Activated naive CD4-positive, alpha-beta T cell treated with anti-CD3 and anti-CD28 coated beads, Interleukin-2, amount 50 U/mL, for 24 hours (primary cell): Measurements from ENCODE around the gene KCTD15.

Experiments used
- H3K27ac Mint-ChIP-seq: one replicate; pipeline ENCODE4 v1.8.0; 2021; ENCODE audit warnings: mild to moderate bottlenecking, mixed read lengths
- H3K27me3 Mint-ChIP-seq: one replicate; pipeline ENCODE4 v1.8.0; 2021; ENCODE audit warnings: mixed read lengths
- H3K36me3 Mint-ChIP-seq: one replicate; pipeline ENCODE4 v1.8.0; 2021; ENCODE audit warnings: mixed read lengths
- H3K4me1 Mint-ChIP-seq: one replicate; pipeline ENCODE4 v1.8.0; 2021; ENCODE audit warnings: mixed read lengths
- H3K4me3 Mint-ChIP-seq: one replicate; pipeline ENCODE4 v1.8.0; 2021; ENCODE audit warnings: mild to moderate bottlenecking, mixed read lengths
- H3K9me3 Mint-ChIP-seq: one replicate; pipeline ENCODE4 v1.8.0; 2021; ENCODE audit warnings: mixed read lengths

KCTD15 gene

DNA sequence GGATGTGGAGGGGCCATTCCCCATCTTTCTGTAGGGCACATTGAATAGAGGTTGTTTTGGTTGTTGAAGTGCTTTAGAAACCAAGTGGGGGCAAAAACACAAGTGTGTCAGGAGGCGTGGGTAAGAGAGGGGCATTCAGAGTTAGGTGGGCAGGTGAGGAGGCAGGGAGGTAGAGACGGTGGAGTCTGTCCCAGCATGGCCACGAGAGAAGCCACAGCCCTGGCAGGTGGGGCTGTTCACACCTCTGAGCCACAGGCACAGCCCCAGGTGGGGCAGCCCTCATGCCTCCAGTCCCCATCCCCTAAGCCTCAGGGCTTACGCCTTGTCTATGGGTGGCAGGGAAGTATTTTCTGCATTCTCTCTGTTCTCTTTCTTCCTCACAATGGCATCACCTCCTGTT is 43.7 kb downstream of the KCTD15 start:
- H3K36me3 Mint-ChIP-seq, result no peaks in the 10 kb centered on the region
- no peaks in the 10 kb centered on the region for H3K4me1 Mint-ChIP-seq
- no peak overlapping the region for H3K4me3 Mint-ChIP-seq
- H3K27ac Mint-ChIP-seq, result peak overlapping the region; percentile 64
- H3K27me3 Mint-ChIP-seq, result peaks cover 22% of the 10 kb centered on the region
- H3K9me3 Mint-ChIP-seq, result peaks cover 4% of the 10 kb centered on the region

DNA sequence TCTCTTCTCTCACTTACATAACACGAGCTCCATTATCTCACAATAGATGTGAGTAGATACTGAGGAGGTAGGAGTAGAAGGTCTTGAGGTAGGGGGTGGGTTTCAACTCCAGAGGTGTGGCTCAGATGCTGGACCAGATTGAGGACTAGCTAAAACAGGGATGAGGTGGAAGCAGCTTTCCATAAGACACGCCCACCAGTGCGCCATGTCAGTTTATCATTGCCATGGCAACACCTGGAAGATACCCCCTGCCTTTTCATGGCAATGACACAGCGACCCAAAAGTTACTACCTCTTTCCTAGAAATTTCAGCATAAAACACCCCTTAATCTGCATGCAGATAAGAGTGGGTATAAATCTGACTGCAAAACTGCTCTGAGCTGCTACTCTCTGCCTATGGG is 44.1 kb downstream of the KCTD15 start:
- Mint-ChIP-seq H3K4me3 (no peak overlapping the region), H3K4me1 (no peaks in the 10 kb centered on the region), H3K9me3 (peaks cover 4% of the 10 kb centered on the region), H3K27ac (peak overlapping the region; percentile 64), H3K27me3 (peaks cover 24% of the 10 kb centered on the region), H3K36me3 (no peaks in the 10 kb centered on the region)

DNA sequence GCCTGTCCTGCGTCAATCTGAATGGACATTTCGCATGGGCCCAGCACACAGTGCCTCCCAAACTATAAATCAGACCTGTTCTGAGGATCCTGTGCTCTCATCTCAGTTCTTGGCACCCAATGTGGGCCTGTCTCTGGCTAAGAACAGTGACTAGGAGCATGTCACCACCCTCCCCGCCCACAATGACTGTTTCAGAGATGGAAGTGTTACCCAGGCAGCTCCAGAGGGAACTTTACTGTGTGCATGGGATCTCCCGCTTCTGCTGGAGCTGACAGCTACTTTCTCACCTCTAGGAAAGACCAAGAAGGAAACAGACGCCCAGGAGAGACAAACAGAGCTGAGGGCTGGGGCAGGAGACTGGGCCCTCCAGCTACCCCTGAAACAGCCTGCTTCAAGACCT is 45.0 kb downstream of the KCTD15 start:
- Mint-ChIP-seq H3K4me1 (no peaks in the 10 kb centered on the region), H3K27me3 (peaks cover 24% of the 10 kb centered on the region), H3K27ac (no peak overlapping the region), H3K9me3 (peaks cover 4% of the 10 kb centered on the region), H3K36me3 (peaks cover 1% of the 10 kb centered on the region), H3K4me3 (no peak overlapping the region)

DNA sequence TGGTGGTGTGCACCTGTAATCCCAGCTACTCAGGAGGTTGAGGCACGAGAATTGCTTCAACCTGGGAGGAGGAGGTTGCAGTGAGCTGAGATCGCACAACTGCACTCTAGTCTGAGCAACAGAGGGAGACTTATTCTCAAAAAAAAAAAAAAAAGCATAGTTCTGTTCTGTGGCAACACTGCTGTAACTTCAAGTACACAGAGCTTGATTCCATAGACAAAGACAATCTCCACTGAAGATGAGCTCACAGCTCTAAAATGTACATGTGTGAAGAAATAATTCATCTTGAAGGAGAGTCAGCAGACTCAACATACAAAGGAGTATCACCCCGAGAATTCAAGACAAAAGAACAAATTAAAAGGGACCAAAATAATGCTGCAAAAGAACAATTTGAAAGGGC is 47.8 kb downstream of the KCTD15 start:
- Mint-ChIP-seq H3K9me3 (peaks cover 4% of the 10 kb centered on the region), H3K27me3 (peaks cover 23% of the 10 kb centered on the region), H3K36me3 (peaks cover 1% of the 10 kb centered on the region)

DNA sequence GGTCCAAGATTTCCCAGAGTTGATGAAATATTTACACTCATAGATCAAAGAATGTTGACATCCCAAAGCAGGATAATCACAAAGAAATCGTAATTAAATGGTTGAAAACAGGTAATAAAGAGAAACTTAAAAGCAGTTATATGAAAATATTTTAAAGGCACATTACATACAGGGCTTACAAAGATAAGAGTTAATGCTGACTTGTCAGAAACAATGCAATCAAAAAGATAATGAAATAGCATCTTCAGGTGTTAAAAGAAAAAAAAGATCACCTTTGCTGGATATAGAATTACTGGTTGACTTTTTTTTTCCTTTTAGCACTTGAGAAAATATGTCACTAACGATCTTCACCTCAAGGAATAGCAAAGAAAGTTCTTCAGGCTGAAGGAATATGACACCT is 48.8 kb downstream of the KCTD15 start:
- Mint-ChIP-seq H3K27me3 (peaks cover 23% of the 10 kb centered on the region), H3K27ac (no peak overlapping the region), H3K9me3 (peaks cover 9% of the 10 kb centered on the region)

More for the DNA sequence above, 47.8 kb downstream of the KCTD15 start:
- H3K4me3 Mint-ChIP-seq, result no peak overlapping the region
- H3K4me1 Mint-ChIP-seq, result no peaks in the 10 kb centered on the region
- no peak overlapping the region for H3K27ac Mint-ChIP-seq

DNA sequence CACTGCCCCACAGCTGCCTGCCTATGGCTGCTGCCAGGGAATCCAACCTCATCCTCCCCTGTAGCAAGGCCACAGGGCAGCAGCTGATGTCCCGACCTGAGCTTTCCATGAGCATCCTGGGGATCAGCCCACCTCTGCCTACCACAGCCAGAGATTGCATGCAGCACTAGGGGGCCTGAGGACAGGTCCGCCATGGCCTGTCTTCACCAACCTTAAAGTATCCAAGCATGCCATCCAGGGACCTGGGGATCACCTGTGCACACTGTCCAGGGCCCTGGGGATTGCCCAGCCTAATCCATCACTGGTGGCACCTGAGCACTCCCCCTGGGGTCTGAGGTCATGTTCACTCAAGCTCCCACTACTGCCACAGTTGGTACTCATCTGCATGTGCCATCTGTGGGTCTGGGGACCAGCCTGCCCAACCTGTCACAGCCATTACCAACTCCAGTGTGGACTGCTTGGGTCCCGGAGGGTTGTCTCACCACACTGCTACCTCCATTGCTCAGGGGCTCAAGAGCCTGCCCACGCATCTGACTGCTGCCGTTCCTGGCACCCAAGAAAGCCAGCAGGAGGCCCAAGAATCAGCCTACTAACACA is 53.0 kb downstream of the KCTD15 start:
- Mint-ChIP-seq H3K4me3 (no peak overlapping the region), H3K27me3 (peaks cover 17% of the 10 kb centered on the region), H3K4me1 (no peaks in the 10 kb centered on the region), H3K36me3 (peaks cover 6% of the 10 kb centered on the region), H3K9me3 (peaks cover 7% of the 10 kb centered on the region), H3K27ac (no peak overlapping the region)

More for the DNA sequence above, 48.8 kb downstream of the KCTD15 start:
- Mint-ChIP-seq H3K4me1 (no peaks in the 10 kb centered on the region), H3K36me3 (peaks cover 4% of the 10 kb centered on the region), H3K4me3 (no peak overlapping the region)

DNA sequence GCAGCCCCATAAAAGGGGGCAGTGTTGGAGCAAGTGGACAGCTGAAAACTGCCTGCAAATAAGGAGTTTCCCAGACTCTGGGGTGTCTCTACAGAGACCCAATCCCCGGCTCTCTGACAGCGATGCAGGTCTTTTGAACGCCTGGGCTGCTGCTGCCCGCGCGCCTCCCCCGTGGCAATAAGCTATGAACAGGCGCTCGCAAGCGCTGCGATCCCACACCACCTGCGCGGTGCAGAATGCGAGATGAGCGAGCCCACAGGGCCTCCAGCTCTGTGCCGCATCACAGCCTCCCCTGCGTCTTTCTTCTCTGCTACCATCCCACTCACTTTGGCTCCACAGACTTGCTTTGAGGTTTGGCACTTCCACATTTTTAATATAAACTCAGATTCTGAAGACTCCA is 62.3 kb downstream of the KCTD15 start:
- no peaks in the 10 kb centered on the region for H3K36me3 Mint-ChIP-seq
- no peaks in the 10 kb centered on the region for H3K27me3 Mint-ChIP-seq
- H3K4me1 Mint-ChIP-seq, result no peaks in the 10 kb centered on the region
- no peaks in the 10 kb centered on the region for H3K9me3 Mint-ChIP-seq
- no peak overlapping the region for H3K27ac Mint-ChIP-seq
- no peak overlapping the region for H3K4me3 Mint-ChIP-seq

DNA sequence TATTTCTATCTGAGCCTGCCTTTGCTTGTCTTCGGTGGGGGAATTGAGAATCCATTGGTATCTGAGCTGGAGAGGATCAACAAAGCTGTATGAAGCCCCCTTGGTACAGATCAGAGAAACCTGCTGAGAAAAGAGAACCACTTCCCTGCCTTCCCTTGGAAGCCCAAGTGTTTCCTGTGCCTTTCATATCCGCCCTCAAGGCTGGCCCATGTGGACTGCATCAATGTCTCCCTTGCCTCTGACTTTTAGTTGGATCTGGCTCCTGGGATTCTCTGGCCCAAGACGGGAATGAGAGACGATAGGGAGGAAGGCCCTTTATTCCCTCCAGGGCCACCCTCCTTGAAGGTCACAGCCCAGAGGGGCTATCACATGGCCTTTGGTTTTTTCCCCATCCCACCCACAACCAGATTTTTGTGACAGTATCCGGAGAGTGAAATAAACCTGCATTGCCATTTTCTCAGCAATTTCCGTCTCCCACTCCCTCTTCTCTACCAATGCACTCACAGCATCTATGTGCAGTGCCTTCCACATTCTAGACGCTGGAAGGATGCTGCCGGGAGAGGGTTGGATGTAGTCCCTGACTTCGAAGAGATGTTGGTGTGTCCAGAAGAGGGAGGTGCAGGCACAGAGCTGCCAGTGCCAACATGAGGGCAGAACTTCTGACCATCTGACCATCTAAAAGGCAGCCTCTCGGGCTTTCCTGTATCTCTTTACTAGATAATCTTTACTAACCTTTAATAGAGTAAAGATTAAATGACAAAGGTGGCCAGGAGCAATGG is 63.8 kb downstream of the KCTD15 start:
- Mint-ChIP-seq H3K36me3 (no peaks in the 10 kb centered on the region), H3K27ac (no peak overlapping the region)

DNA sequence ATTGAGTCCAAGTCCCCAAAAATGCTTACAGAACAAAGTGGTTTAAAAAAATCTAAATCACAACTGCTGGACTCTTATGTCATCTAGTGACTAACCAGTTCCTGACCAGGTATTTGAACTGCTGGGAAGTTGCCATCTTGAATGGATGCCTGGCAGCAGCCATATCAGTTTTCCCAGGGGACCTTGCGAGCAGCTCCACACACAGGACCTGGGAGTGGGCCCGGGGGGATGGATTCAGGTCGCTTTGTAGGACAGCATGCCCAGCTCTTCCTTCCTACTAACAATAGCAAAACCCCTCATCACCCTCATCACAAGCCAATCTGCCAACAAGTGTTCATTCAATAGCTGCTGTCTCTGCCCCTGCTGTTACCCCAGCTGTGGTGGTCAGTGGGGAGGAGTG is 65.3 kb downstream of the KCTD15 start:
- H3K4me3 Mint-ChIP-seq, result no peak overlapping the region
- no peaks in the 10 kb centered on the region for H3K36me3 Mint-ChIP-seq
- H3K27me3 Mint-ChIP-seq, result no peaks in the 10 kb centered on the region
- H3K9me3 Mint-ChIP-seq, result no peaks in the 10 kb centered on the region
- H3K4me1 Mint-ChIP-seq, result no peaks in the 10 kb centered on the region
- H3K27ac Mint-ChIP-seq, result no peak overlapping the region

More for the DNA sequence above, 63.8 kb downstream of the KCTD15 start:
- H3K27me3 Mint-ChIP-seq, result no peaks in the 10 kb centered on the region
- no peaks in the 10 kb centered on the region for H3K4me1 Mint-ChIP-seq
- no peaks in the 10 kb centered on the region for H3K9me3 Mint-ChIP-seq
- H3K4me3 Mint-ChIP-seq, result no peak overlapping the region

DNA sequence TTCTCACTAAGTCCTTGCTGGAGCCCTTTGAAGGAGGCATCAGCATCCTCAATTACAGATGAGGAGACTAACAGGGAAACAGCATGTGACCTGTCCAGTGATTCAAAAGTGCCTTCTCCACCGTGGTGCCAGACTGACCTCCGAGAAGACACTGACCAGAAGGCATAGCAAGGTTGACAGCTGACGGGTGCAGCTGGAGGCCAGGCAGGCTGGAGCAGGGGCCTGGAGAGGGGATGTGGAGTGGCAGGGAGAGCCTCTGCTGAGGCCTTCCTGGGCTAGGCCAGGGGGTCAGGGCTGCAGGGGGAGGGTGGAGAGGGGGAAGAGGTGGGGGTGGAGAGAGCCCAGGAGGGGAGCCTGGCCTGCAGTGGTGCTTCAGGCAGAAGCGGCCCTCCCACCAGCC is 66.3 kb downstream of the KCTD15 start:
- H3K9me3 Mint-ChIP-seq, result no peaks in the 10 kb centered on the region
- no peak overlapping the region for H3K4me3 Mint-ChIP-seq
- H3K4me1 Mint-ChIP-seq, result no peaks in the 10 kb centered on the region

DNA sequence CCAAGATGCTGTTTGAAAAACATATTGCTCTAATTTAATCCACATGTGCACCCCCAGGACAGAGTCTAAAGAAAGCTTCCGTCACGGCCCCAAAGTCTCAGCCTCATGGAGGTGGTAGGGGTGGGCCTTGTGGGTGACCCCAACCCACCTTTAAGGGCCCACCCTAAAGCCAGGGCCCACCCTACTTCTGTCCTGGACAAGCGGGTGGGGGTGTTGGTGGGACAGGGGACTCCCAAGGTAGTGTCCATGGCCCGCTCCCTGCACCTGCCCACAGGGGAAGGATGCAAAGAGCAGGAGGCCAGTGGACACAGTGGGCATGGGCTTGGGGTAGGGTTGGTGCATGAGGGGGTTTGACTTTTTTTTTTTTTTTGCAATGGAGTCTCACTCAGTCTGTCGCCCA is 66.8 kb downstream of the KCTD15 start:
- no peaks in the 10 kb centered on the region for H3K4me1 Mint-ChIP-seq
- no peaks in the 10 kb centered on the region for H3K9me3 Mint-ChIP-seq
- no peak overlapping the region for H3K27ac Mint-ChIP-seq
- no peaks in the 10 kb centered on the region for H3K36me3 Mint-ChIP-seq
- H3K27me3 Mint-ChIP-seq, result peaks cover 3% of the 10 kb centered on the region
- H3K4me3 Mint-ChIP-seq, result no peak overlapping the region

More for the DNA sequence above, 66.3 kb downstream of the KCTD15 start:
- peaks cover 3% of the 10 kb centered on the region for H3K27me3 Mint-ChIP-seq
- H3K27ac Mint-ChIP-seq, result no peak overlapping the region
- no peaks in the 10 kb centered on the region for H3K36me3 Mint-ChIP-seq

DNA sequence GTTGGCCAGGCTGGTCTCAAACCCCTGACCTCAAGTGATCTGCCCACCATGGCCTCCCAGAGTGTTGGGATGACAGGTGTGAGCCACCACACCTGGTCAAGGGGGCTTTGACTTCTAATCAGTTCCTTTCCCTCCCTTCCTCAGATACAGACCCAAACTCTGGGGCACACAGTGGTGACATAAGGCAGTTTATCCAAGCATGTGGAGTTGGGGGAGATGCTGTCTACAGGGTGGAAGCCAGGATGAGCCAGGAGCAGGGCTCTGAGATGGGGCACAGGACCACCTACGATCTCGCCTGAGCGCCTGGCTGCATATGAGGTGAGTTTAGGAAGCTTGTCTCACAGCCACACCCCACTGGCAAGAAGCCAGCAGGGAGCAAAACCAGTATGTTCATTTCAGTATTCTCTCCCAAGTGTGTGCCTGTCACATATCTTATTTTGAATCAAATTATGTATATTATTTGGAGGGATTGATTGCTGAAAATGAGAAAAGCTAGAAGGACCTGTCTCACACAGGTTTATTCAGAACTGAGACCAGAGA is 67.7 kb downstream of the KCTD15 start:
- Mint-ChIP-seq H3K36me3 (no peaks in the 10 kb centered on the region), H3K27ac (no peak overlapping the region), H3K4me3 (no peak overlapping the region), H3K9me3 (no peaks in the 10 kb centered on the region), H3K27me3 (peaks cover 3% of the 10 kb centered on the region), H3K4me1 (no peaks in the 10 kb centered on the region)

DNA sequence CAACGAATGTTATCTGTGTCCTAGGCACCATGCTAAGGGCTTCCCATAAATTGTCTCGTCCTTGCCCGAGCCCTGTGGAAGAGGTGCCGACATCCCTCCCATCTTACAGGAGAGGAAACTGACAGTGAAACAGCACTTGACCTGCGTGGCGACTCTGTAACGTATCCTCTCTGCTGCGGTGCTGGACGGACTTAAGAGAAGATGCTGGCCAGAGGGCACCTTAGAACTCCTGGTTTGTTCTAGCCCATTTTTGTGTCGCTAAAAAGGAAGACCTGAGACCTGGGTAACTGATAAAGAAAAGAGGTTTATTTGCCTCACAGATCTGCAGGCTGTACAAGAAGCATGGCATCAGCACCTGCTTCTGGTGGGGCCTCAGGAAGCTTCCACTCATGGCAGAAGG is 68.6 kb downstream of the KCTD15 start:
- Mint-ChIP-seq H3K4me1 (no peaks in the 10 kb centered on the region), H3K27ac (no peak overlapping the region), H3K27me3 (peaks cover 3% of the 10 kb centered on the region), H3K9me3 (no peaks in the 10 kb centered on the region), H3K36me3 (no peaks in the 10 kb centered on the region), H3K4me3 (no peak overlapping the region)
